ENCODE measurements around the gene RAD9A. TPM values are rescaled to one million over a fixed set of nuclear protein-coding genes. Genes with fewer than 3 reads are reported as not detected.

The RAD9A gene
- polyA plus RNA-seq, 3 donors: 3.7 to 31.7 (median 3.8) TPM

- H3K36me3 ChIP-seq (replicated peaks in 1 of 2; ENCODE audit: control insufficient read depth in 1 of 2, insufficient read depth in 2 of 2, low read length in 2 of 2): no peaks in the 10 kb centered on the region
- Mint-ChIP-seq H3K27me3 (ENCODE audit: low read depth in 3 of 3) (peaks cover 2 to 6% (median 4%) of the 10 kb centered on the region in 3 donors), H3K36me3 (peaks cover 4 to 6% of the 10 kb centered on the region in 2 donors), H3K9me3 (peaks cover 0 to 2% (median 0%) of the 10 kb centered on the region in 7 donors), H3K27ac (peak overlapping the region; percentile 96 to 99 (median 97)), H3K4me1 (peaks cover 64% of the 10 kb centered on the region), H3K4me3 (peak overlapping the region; percentile 14 to 61)
- intact Hi-C loops (cut with micrococcal nuclease): loop anchor here in 1 of 2 donors (2.0 kb wide), 1 partner anchor 14 kb away; no protein-coding TSS in a partner anchor
- H3K79me2 ChIP-seq (ENCODE audit: insufficient read depth, low read length): peaks cover 31% of the 10 kb centered on the region
- no peaks in the 10 kb centered on the region for H3K27me3 ChIP-seq (ENCODE audit: control insufficient read depth in 2 of 2, insufficient read depth in 2 of 2, low read length in 2 of 2)
- H2AFZ ChIP-seq (ENCODE audit: insufficient read depth, low read depth, low read length, poor library complexity, severe bottlenecking): peak overlapping the region; percentile 18
- peak overlapping the region; percentile 59 for H3K4me2 ChIP-seq (replicated peaks; ENCODE audit: extremely low read depth, low read length, poor library complexity, severe bottlenecking)
- H3K4me3 ChIP-seq (replicated peaks in 1 of 3; ENCODE audit: low read depth in 2 of 3, low read length in 3 of 3): peak overlapping the region in 1 of 3 experiments; percentile 35
- peak overlapping the region; percentile 43 for H3K9ac ChIP-seq (ENCODE audit: insufficient read depth, low read length, poor library complexity, severe bottlenecking)
- WGBS (ENCODE audit: insufficient coverage): no CpG with 5 or more reads among the region's 4 CpGs
- no peak for DNase-seq
- TF ChIP-seq CTCF (IDR thresholded peaks at IDR 0.05): no peak
- no peaks in the 10 kb centered on the region for H3K9me3 ChIP-seq (replicated peaks in 1 of 2; ENCODE audit: control insufficient read depth in 1 of 2, insufficient read depth in 1 of 2, low read length in 2 of 2)
- H4K20me1 ChIP-seq (ENCODE audit: insufficient read depth, low read length): no peaks in the 10 kb centered on the region
- peaks cover 69 to 75% of the 10 kb centered on the region in 2 donors for H3K4me1 ChIP-seq (ENCODE audit: control insufficient read depth in 1 of 2, insufficient read depth in 2 of 2, low read length in 2 of 2)
- H3K27ac ChIP-seq (ENCODE audit: low read depth in 1 of 2, low read length in 2 of 2): peak overlapping the region; percentile 86 to 99
These were observed 35.4 kb upstream of the RAD9A start for GRCh38 chr11:67356387-67356863.

GRCh38 chr11:67356864-67357561, 34.8 kb upstream of the RAD9A start:
- intact Hi-C loops (cut with micrococcal nuclease): loop anchor here in 1 of 2 donors (2.0 kb wide), 1 partner anchor 14 kb away; no protein-coding TSS in a partner anchor
- peak overlapping the region; percentile 43 for H3K9ac ChIP-seq (ENCODE audit: insufficient read depth, low read length, poor library complexity, severe bottlenecking)
- peak overlapping the region in 1 of 3 experiments; percentile 35 for H3K4me3 ChIP-seq (replicated peaks in 1 of 3; ENCODE audit: low read depth in 2 of 3, low read length in 3 of 3)
- whole genome bisulfite sequencing (ENCODE audit: insufficient coverage): 0% methylated on average over 1 of the region's 3 CpGs
- H3K4me3 Mint-ChIP-seq: peak overlapping the region; percentile 14 to 61
- peaks cover 0 to 2% of the 10 kb centered on the region in 2 donors for H3K36me3 Mint-ChIP-seq
- peaks cover 26% of the 10 kb centered on the region for H3K79me2 ChIP-seq (ENCODE audit: insufficient read depth, low read length)
- H3K4me2 ChIP-seq (replicated peaks; ENCODE audit: extremely low read depth, low read length, poor library complexity, severe bottlenecking): peak overlapping the region; percentile 59
- H3K9me3 ChIP-seq (replicated peaks in 1 of 2; ENCODE audit: control insufficient read depth in 1 of 2, insufficient read depth in 1 of 2, low read length in 2 of 2): no peaks in the 10 kb centered on the region
- peak overlapping the region; percentile 18 for H2AFZ ChIP-seq (ENCODE audit: insufficient read depth, low read depth, low read length, poor library complexity, severe bottlenecking)
- DNase-seq: peak; percentile 96 to 98 (median 97)
- no peaks in the 10 kb centered on the region for H4K20me1 ChIP-seq (ENCODE audit: insufficient read depth, low read length)
- peak overlapping the region; percentile 96 to 99 (median 97) for H3K27ac Mint-ChIP-seq
- peaks cover 0 to 2% (median 0%) of the 10 kb centered on the region in 7 donors for H3K9me3 Mint-ChIP-seq
- no peaks in the 10 kb centered on the region for H3K36me3 ChIP-seq (replicated peaks in 1 of 2; ENCODE audit: control insufficient read depth in 1 of 2, insufficient read depth in 2 of 2, low read length in 2 of 2)
- H3K27me3 Mint-ChIP-seq (ENCODE audit: low read depth in 3 of 3): peaks cover 2 to 6% (median 4%) of the 10 kb centered on the region in 3 donors
- peaks cover 60% of the 10 kb centered on the region for H3K4me1 Mint-ChIP-seq
- peaks cover 63 to 69% of the 10 kb centered on the region in 2 donors for H3K4me1 ChIP-seq (ENCODE audit: control insufficient read depth in 1 of 2, insufficient read depth in 2 of 2, low read length in 2 of 2)
- H3K27me3 ChIP-seq (ENCODE audit: control insufficient read depth in 2 of 2, insufficient read depth in 2 of 2, low read length in 2 of 2): no peaks in the 10 kb centered on the region
- peak overlapping the region; percentile 86 to 99 for H3K27ac ChIP-seq (ENCODE audit: low read depth in 1 of 2, low read length in 2 of 2)
- TF ChIP-seq CTCF (IDR thresholded peaks at IDR 0.05): peak; percentile 89

Data from CD14-positive monocyte (primary cell).